Prostate gland (tissue), 2 donors: Measurements from ENCODE around the gene EXOC2. TPM values are rescaled to one million over a fixed set of nuclear protein-coding genes. Genes with fewer than 3 reads are reported as not detected.

Experiments used
- DNase-seq: peaks from one replicate; pipeline ENCODE4 v3.0.0-alpha.2; 2019; ENCODE audit warnings: low spot score
- H3K27ac ChIP-seq, 2 donors: fragments of 200-600 bp; sonication (generic); 2 replicates each; pipeline ENCODE4 v1.5.1; 2017 to 2019
- H3K27me3 ChIP-seq: fragments of 200-600 bp; sonication (generic); replicated peaks from 2 replicates; pipeline ENCODE4 v1.5.1; 2019; ENCODE audit not compliant: insufficient read depth
- H3K36me3 ChIP-seq, 2 donors: fragments of 200-600 bp; sonication (generic); 1 replicate in 1 of 2; 2 replicates in 1 of 2; pipeline versions ENCODE4 v1.5.1 to v1.8.1; 2017 to 2019
- H3K4me1 ChIP-seq: fragments of 200-600 bp; sonication (generic); replicated peaks from 2 replicates; pipeline ENCODE4 v1.5.1; 2019
- H3K4me3 ChIP-seq, 2 donors: fragments of 200-600 bp; sonication (generic); 2 replicates each; pipeline ENCODE4 v1.5.1; 2017 to 2019
- H3K9me3 ChIP-seq: fragments of 200-600 bp; sonication (generic); 2 replicates; pipeline ENCODE4 v1.5.1; 2017
- POLR2A ChIP-seq: fragments of 450-650 bp; IDR thresholded peaks from one replicate; pipeline ENCODE4 v1.6.1; 2016; ENCODE audit warnings: antibody characterized with exemption, mild to moderate bottlenecking
- POLR2AphosphoS5 ChIP-seq: sonication (generic); formaldehyde crosslinking; IDR thresholded peaks from one replicate; pipeline ENCODE4 v1.6.1; 2017; ENCODE audit warnings: antibody characterized with exemption
- WGBS: methylation state at CpG from one replicate; pipeline ENCODE4 v1.1.5; 2018; 5-methylcytosine and 5-hydroxymethylcytosine counted together
- intact Hi-C: fragments of 100-400 bp; cut with DNase I; formaldehyde crosslinking; loops from one replicate; pipeline ENCODE4 v1.14.2; 2022
- total RNA-seq, 2 donors: library from RNA; depleted of rRNA; stranded (reverse); fragments of >200 nt; gene quantifications; one replicate each; pipeline ENCODE4 v1.1.0, GENCODE V29; 2016
- TF ChIP-seq, protein P1 (sequence below), 4 experiments: fragments of 200-600 bp in 2 of 4; fragments of 450-650 bp in 2 of 4; sonication (generic) in 2 of 4; IDR thresholded peaks; 1 replicate in 3 of 4; 2 replicates in 1 of 4; pipeline ENCODE4 v1.5.1; 2016 to 2019; ENCODE audit warnings: antibody characterized with exemption in 4 of 4, mild to moderate bottlenecking in 2 of 4, moderate library complexity in 2 of 4

Gene EXOC2
- total RNA-seq, 2 donors from 2014 or later, result 18.2 to 30.8 TPM

DNA sequence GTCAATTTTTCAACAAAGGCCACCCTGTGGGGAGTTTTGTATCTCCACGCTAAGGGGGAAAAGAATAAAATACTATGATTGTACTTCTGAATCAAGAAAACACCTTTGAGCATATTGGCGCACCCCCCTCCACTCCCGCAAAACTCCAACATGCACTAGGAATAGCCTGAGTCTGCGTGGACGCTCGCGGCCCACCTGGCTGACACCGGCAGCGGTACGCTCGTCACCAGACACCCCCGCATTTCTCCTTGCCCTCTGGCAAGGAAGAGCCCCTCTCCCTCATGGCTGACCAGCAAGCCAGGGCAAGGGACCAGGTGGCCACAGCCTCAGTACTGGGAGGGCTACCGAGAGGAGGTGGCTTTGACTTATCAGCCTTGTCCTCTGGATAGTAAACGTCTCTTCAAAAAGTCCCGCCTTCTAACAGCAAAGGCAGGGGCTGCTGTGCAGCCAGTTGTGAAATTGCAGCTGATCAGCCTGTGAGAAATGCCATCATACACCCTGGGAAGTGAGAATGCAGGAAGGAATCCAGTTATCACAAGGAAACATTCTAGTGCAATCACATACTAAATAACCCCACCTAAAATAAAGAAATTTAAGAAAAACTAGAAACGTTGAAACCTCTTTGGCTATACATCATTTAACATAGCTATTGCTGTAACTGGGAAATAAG, 120.2 kb downstream of the EXOC2 start:
- Histone ChIP-seq H3K4me1 (no peaks in the 10 kb centered on the region), H3K9me3 (no peaks in the 10 kb centered on the region), H3K36me3 (no peaks in the 10 kb centered on the region), H3K27me3 (no peaks in the 10 kb centered on the region), H3K27ac (no peak overlapping the region), H3K4me3 (no peak overlapping the region)
- intact Hi-C loops, result no loop called here
- TF ChIP-seq POLR2AphosphoS5, result no peak
- no peak for TF ChIP-seq POLR2A
- TF ChIP-seq, protein P1, sequence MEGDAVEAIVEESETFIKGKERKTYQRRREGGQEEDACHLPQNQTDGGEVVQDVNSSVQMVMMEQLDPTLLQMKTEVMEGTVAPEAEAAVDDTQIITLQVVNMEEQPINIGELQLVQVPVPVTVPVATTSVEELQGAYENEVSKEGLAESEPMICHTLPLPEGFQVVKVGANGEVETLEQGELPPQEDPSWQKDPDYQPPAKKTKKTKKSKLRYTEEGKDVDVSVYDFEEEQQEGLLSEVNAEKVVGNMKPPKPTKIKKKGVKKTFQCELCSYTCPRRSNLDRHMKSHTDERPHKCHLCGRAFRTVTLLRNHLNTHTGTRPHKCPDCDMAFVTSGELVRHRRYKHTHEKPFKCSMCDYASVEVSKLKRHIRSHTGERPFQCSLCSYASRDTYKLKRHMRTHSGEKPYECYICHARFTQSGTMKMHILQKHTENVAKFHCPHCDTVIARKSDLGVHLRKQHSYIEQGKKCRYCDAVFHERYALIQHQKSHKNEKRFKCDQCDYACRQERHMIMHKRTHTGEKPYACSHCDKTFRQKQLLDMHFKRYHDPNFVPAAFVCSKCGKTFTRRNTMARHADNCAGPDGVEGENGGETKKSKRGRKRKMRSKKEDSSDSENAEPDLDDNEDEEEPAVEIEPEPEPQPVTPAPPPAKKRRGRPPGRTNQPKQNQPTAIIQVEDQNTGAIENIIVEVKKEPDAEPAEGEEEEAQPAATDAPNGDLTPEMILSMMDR (IDR thresholded peaks at IDR 0.05), result no peak
- WGBS, result 88% methylated on average over 16 of the region's 16 CpGs
- no peak for DNase-seq

GRCh38 chr6:571892-572291, 121.0 kb downstream of the EXOC2 start:
- H3K9me3 ChIP-seq, result no peaks in the 10 kb centered on the region
- intact Hi-C loops, result no loop called here

GRCh38 chr6:570825-571224, 122.1 kb downstream of the EXOC2 start:
- Histone ChIP-seq H3K4me3 (no peak overlapping the region), H3K36me3 (no peaks in the 10 kb centered on the region), H3K27ac (no peak overlapping the region), H3K9me3 (no peaks in the 10 kb centered on the region), H3K4me1 (no peaks in the 10 kb centered on the region), H3K27me3 (no peaks in the 10 kb centered on the region)
- no peak for TF ChIP-seq POLR2AphosphoS5
- TF ChIP-seq, protein P1 (IDR thresholded peaks at IDR 0.05), result no peak
- TF ChIP-seq POLR2A, result no peak
- DNase-seq, result no peak
- WGBS, result 92% methylated on average over 5 of the region's 5 CpGs
- intact Hi-C loops, result no loop called here

More at GRCh38 chr6:571892-572291, 121.0 kb downstream of the EXOC2 start:
- 94% methylated on average over 6 of the region's 6 CpGs for WGBS
- no peaks in the 10 kb centered on the region for H3K4me1 ChIP-seq
- TF ChIP-seq, protein P1 (IDR thresholded peaks at IDR 0.05), result no peak
- no peak for TF ChIP-seq POLR2AphosphoS5
- TF ChIP-seq POLR2A, result no peak
- H3K4me3 ChIP-seq, result no peak overlapping the region
- no peaks in the 10 kb centered on the region for H3K27me3 ChIP-seq
- H3K27ac ChIP-seq, result no peak overlapping the region
- H3K36me3 ChIP-seq, result no peaks in the 10 kb centered on the region
- DNase-seq, result no peak

- no peaks in the 10 kb centered on the region for H3K36me3 ChIP-seq
- 92% methylated on average over 6 of the region's 6 CpGs for WGBS
- H3K4me1 ChIP-seq, result no peaks in the 10 kb centered on the region
Observed at GRCh38 chr6:568954-569523, 123.9 kb downstream of the EXOC2 start.

More at GRCh38 chr6:568954-569523, 123.9 kb downstream of the EXOC2 start:
- H3K4me3 ChIP-seq, result no peak overlapping the region
- TF ChIP-seq POLR2AphosphoS5 (no peak), POLR2A (no peak)
- TF ChIP-seq, protein P1 (IDR thresholded peaks at IDR 0.05), result no peak
- H3K9me3 ChIP-seq, result no peaks in the 10 kb centered on the region
- H3K27me3 ChIP-seq, result no peaks in the 10 kb centered on the region
- no peak for DNase-seq
- intact Hi-C loops, result no loop called here
- H3K27ac ChIP-seq, result no peak overlapping the region
